Large intestine (tissue), 3 donors: ENCODE measurements around the gene MMP28. TPM values are rescaled to one million over a fixed set of nuclear protein-coding genes. Genes with fewer than 3 reads are reported as not detected.

Source experiments
- DNase-seq, 2 donors: peaks; one replicate each; pipeline versions ENCODE4 v3.0.0 to v3.0.0-alpha.2; 2013
- H3K27ac ChIP-seq: one replicate; pipeline ENCODE4 v1.5.1; 2013; ENCODE audit warnings: low read length
- H3K27me3 ChIP-seq: 2 replicates; pipeline ENCODE4 v1.6.1; 2013; ENCODE audit warnings: low read length; ENCODE audit not compliant: control insufficient read depth, insufficient read depth
- H3K36me3 ChIP-seq: 2 replicates; pipeline ENCODE4 v1.6.1; 2013; ENCODE audit warnings: low read length; ENCODE audit not compliant: control insufficient read depth, insufficient read depth
- H3K4me1 ChIP-seq: one replicate; pipeline ENCODE4 v1.6.1; 2013; ENCODE audit warnings: low read length; ENCODE audit not compliant: control insufficient read depth, insufficient read depth
- H3K4me3 ChIP-seq: one replicate; pipeline ENCODE4 v1.5.1; 2013; ENCODE audit warnings: low read length
- H3K9me3 ChIP-seq: one replicate; pipeline ENCODE4 v1.6.1; 2013; ENCODE audit warnings: mild to moderate bottlenecking, low read depth, low read length, moderate library complexity; ENCODE audit not compliant: control insufficient read depth
- WGBS: methylation state at CpG from one replicate; pipeline ENCODE4 v1.1.5; 2013; ENCODE audit warnings: low lambda C conversion rate; ENCODE audit not compliant: insufficient coverage; 5-methylcytosine and 5-hydroxymethylcytosine counted together
- polyA plus RNA-seq: library from polyadenylated mRNA; unstranded; fragments of 120-200 nt; gene quantifications from one replicate; pipeline ENCODE4 v1.2.1, GENCODE V29; 2013

Gene MMP28
- polyA plus RNA-seq, 1 donor: 7.5 TPM

GRCh38 chr17:35786941-35787432 is 8.5 kb downstream of the MMP28 start:
- peaks cover 27% of the 10 kb centered on the region for H3K4me1 ChIP-seq
- WGBS: no CpG with 5 or more reads among the region's 3 CpGs
- no peaks in the 10 kb centered on the region for H3K9me3 ChIP-seq
- H3K36me3 ChIP-seq: no peaks in the 10 kb centered on the region
- H3K27me3 ChIP-seq: peaks cover under 1% of the 10 kb centered on the region
- peak overlapping the region; percentile 13 for H3K27ac ChIP-seq
- peak in 1 of 2 donors; percentile 39 for DNase-seq
- no peak overlapping the region for H3K4me3 ChIP-seq

- DNase-seq: no peak
- Histone ChIP-seq H3K9me3 (no peaks in the 10 kb centered on the region), H3K27me3 (no peaks in the 10 kb centered on the region), H3K27ac (no peak overlapping the region), H3K4me3 (no peak overlapping the region), H3K36me3 (no peaks in the 10 kb centered on the region), H3K4me1 (peaks cover 27% of the 10 kb centered on the region)
- no CpG with 5 or more reads among the region's 2 CpGs for WGBS
Measured at GRCh38 chr17:35784895-35785294, 10.5 kb downstream of the MMP28 start.

GRCh38 chr17:35780950-35781349 is 14.5 kb downstream of the MMP28 start:
- DNase-seq: no peak
- Histone ChIP-seq H3K27me3 (no peaks in the 10 kb centered on the region), H3K4me1 (peaks cover 21% of the 10 kb centered on the region), H3K36me3 (no peaks in the 10 kb centered on the region), H3K4me3 (no peak overlapping the region), H3K27ac (no peak overlapping the region), H3K9me3 (no peaks in the 10 kb centered on the region)
- WGBS: 70% methylated on average over 2 of the region's 3 CpGs

GRCh38 chr17:35778641-35779196 is 16.7 kb downstream of the MMP28 start:
- Histone ChIP-seq H3K27me3 (no peaks in the 10 kb centered on the region), H3K27ac (no peak overlapping the region), H3K9me3 (no peaks in the 10 kb centered on the region), H3K36me3 (no peaks in the 10 kb centered on the region), H3K4me3 (no peak overlapping the region), H3K4me1 (peaks cover 8% of the 10 kb centered on the region)
- no CpG with 5 or more reads among the region's 16 CpGs for WGBS
- no peak for DNase-seq

- no peaks in the 10 kb centered on the region for H3K27me3 ChIP-seq
- WGBS: no CpG with 5 or more reads among the region's 6 CpGs
- H3K4me3 ChIP-seq: no peak overlapping the region
- H3K36me3 ChIP-seq: no peaks in the 10 kb centered on the region
- no peaks in the 10 kb centered on the region for H3K9me3 ChIP-seq
- H3K4me1 ChIP-seq: no peaks in the 10 kb centered on the region
- no peak for DNase-seq
- H3K27ac ChIP-seq: no peak overlapping the region
Measured at GRCh38 chr17:35775583-35775982, 19.9 kb downstream of the MMP28 start.

GRCh38 chr17:35775039-35775438 is 20.4 kb downstream of the MMP28 start:
- DNase-seq: no peak
- no CpG with 5 or more reads among the region's 5 CpGs for WGBS
- Histone ChIP-seq H3K27me3 (no peaks in the 10 kb centered on the region), H3K27ac (peak overlapping the region; percentile 52), H3K4me3 (no peak overlapping the region), H3K9me3 (no peaks in the 10 kb centered on the region), H3K36me3 (no peaks in the 10 kb centered on the region), H3K4me1 (no peaks in the 10 kb centered on the region)

GRCh38 chr17:35774499-35774898 is 20.9 kb downstream of the MMP28 start:
- DNase-seq: no peak
- no peaks in the 10 kb centered on the region for H3K27me3 ChIP-seq
- H3K4me3 ChIP-seq: no peak overlapping the region
- no peaks in the 10 kb centered on the region for H3K9me3 ChIP-seq
- H3K4me1 ChIP-seq: no peaks in the 10 kb centered on the region
- no peaks in the 10 kb centered on the region for H3K36me3 ChIP-seq
- WGBS: no CpG with 5 or more reads among the region's 5 CpGs
- H3K27ac ChIP-seq: peak overlapping the region; percentile 52

GRCh38 chr17:35773679-35774425 is 21.6 kb downstream of the MMP28 start:
- no CpG with 5 or more reads among the region's 10 CpGs for WGBS
- Histone ChIP-seq H3K9me3 (no peaks in the 10 kb centered on the region), H3K27ac (peak overlapping the region; percentile 52), H3K4me3 (no peak overlapping the region), H3K4me1 (no peaks in the 10 kb centered on the region), H3K36me3 (no peaks in the 10 kb centered on the region), H3K27me3 (no peaks in the 10 kb centered on the region)
- no peak for DNase-seq

- no peaks in the 10 kb centered on the region for H3K27me3 ChIP-seq
- H3K36me3 ChIP-seq: no peaks in the 10 kb centered on the region
- no peak overlapping the region for H3K4me3 ChIP-seq
- no CpG with 5 or more reads among the region's 20 CpGs for WGBS
- H3K4me1 ChIP-seq: no peaks in the 10 kb centered on the region
- H3K9me3 ChIP-seq: no peaks in the 10 kb centered on the region
- no peak for DNase-seq
- H3K27ac ChIP-seq: peak overlapping the region; percentile 52
Measured at GRCh38 chr17:35773129-35773528, 22.3 kb downstream of the MMP28 start.

- Histone ChIP-seq H3K4me1 (peaks cover 6% of the 10 kb centered on the region), H3K27me3 (no peaks in the 10 kb centered on the region), H3K36me3 (no peaks in the 10 kb centered on the region), H3K9me3 (no peaks in the 10 kb centered on the region), H3K27ac (no peak overlapping the region), H3K4me3 (no peak overlapping the region)
- DNase-seq: no peak
- WGBS: no CpG with 5 or more reads among the region's 48 CpGs
Measured at GRCh38 chr17:35769895-35770486, 25.4 kb downstream of the MMP28 start.
